Measurements from ENCODE around the gene PSMG2. TPM values are rescaled to one million over a fixed set of nuclear protein-coding genes. Genes with fewer than 3 reads are reported as not detected.
A peak's percentile ranks its signal among the peaks of the same experiment; 100 is the strongest.

PSMG2 gene
- polyA plus RNA-seq (2013, experiment 1 of 2; ENCODE audit: insufficient read length) = 59.8 TPM
- polyA plus RNA-seq (2013, experiment 2 of 2; ENCODE audit: insufficient read length) = 61.2 TPM

DNA sequence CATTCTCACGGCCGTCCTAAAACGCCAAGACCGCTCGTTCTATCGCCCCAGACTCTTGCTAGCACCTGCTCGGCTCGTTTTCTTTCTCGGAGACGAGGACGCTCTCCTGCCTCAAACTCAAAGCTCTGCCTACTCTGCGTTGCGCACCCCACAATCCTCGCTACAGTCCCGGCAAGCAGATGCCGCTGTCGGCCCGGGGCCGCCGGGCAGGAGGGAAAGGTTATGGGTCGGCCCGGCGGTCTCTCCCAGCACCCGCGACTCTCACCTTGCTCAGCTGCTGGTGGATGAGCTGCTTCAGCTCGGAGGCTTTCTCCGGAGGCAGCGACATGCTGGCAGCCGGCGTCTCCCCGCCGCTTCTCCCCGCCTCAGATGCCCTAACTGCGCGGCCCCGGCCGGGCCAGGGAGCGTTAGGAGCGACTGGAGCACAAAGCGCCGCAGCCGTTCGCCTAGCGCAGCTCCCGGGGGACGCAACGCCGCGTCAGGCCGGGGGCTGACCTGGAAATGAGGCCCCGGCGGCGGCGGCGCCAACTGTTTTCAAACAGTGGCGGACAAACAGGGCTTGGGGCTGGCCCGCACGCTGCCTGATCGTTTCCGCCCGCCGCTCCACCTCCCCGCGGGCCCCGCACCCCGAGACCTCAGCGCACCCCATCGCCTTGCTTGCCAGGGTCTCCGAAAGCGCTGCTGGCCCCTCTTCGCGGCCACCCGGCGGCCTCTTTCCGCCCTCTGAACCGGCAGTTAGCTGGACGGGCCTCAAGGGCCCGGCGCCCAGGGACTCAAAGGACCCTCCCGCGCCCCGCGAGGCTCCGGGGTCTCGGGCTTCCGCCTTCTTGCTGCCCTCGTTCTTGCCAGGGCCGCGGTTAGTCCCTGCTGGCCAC, at the start of gene PSMG2, which contains the start of gene CEP76:
Gene PSMG2 (plus strand): TSS at position 822 of the 875 bp plus-strand sequence. CDS start 66 bp downstream, outside the sequence.
Gene CEP76 (minus strand): TSS at position 503 of the 875 bp plus-strand sequence. CDS start 175 bp downstream, at position 328.
- DNase-seq = peak; percentile 89

DNA sequence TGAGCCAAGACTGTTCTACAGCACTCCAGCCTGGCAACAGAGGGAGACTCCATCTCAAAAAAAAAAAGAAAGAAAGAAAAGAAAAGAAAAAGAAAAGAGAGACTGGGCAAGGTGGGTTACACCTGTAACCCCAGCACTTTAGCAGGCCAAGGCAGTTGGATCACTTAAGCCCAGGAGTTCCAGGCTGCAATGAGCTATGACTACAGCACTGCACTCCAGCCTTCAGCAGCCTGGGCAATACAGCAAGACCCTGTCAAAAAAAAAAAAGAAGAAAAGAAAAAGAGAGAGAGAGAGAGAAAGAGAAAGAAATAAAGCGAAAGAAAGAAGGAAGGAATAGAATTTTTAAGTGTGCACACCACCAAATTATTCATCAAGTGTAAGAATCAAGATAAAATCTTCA, 47.9 kb upstream of the PSMG2 start:
- DNase-seq = no peak

GRCh38 chr18:12656605-12656937, 46.3 kb upstream of the PSMG2 start:
- DNase-seq = peak; percentile 22

GRCh38 chr18:12656938-12657683, 45.7 kb upstream of the PSMG2 start:
- DNase-seq = peak; percentile 42

- peak; percentile 76 for DNase-seq
Observed at GRCh38 chr18:12657684-12658425, 45.0 kb upstream of the PSMG2 start, which contains the start of gene SPIRE1. Gene SPIRE1 (minus strand): TSS chr18:12658107. CDS start chr18:12657866, 241 bp downstream.

GRCh38 chr18:12658426-12659138, 44.3 kb upstream of the PSMG2 start:
- DNase-seq = peak; percentile 18

- peak; percentile 68 for DNase-seq
Observed at GRCh38 chr18:12659904-12660605, 42.8 kb upstream of the PSMG2 start.

DNA sequence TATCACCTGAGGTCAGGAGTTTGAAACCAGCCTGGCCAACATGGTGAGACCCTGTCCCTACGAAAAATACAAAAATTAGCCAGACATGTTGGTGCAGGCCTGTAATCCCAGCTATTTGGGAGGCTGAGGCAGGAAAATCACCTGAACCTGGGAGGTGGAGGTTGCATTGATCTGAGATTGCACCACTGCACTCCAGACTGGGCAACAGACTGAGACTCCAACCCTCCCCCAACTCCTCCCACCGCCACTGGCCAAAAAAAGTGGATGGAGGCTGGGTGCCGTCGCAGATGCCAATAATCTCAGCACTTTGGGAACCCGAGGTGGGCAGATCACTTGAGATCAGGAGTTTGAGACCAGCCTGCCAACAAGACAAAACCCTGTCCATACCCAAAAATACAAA, 34.8 kb upstream of the PSMG2 start:
- DNase-seq = no peak

GRCh38 chr18:12679183-12679786, 23.6 kb upstream of the PSMG2 start:
- peak; percentile 75 for DNase-seq

DNA sequence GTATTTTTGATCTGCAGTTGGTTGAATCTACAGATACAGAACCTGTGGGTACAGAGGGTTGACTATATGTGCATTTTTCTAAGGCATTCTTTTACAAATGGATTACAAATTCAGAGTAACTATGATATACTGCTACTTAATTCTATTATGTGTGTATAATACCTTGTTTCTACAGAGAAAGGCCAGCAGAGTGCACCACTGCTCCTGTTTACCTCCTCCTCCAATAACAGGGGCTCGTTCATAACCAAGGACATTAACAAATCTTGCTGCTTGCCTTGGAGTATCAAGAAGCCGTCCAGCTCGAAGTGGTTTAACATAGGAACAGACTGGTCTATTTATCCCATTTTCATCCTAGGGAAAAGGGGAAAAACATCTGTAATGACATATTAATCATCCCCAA, 16.7 kb upstream of the PSMG2 start:
- peak; percentile 23 for DNase-seq

DNA sequence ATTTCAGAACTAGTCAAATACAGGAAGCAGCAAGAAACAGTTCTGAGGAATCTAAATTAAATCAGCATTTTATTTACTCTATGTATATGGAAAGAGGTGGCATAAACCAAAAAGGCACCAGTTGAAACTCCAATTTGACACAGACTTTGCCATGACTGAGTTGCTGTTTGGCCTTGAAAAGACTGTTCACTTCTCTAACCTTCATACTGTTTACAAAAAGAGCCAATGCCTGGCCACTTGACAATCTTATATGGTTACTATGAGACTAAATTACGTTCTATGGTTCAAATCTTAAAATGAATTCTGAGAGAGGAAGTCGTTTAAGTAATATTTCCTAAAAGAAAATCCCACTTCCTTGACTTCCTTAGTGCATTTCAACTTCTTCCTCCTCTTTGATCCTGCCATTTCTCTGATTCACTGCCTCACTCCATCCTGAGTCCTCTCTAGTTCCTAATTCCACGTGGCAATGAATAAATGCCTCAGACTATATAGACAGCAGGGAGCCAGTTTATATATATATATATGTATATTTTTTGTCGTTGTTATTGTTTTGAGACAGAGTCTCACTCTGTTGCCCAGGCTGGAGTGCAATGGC, 13.5 kb upstream of the PSMG2 start:
- DNase-seq = no peak

DNA sequence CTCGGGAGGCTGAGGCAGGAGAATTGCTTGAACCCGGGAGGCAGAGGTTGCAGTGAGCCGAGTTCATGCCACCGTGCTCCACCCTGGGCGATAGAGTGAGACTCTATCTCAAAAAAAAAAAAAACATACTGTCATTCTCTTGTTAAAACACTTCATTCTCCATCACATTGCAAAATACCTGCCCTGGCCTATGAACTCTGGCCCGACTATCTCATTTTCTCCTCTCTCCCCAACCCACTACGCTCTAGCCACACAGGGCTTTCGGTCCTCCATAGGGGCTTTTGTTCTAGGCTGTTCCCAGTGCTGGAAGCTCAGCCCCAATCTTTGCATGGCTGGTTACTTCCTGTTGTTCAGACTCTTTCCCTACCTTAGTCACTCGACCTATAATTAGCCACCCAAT, 10.6 kb upstream of the PSMG2 start:
- no peak for DNase-seq

- no peak for DNase-seq
Observed at GRCh38 chr18:12694032-12694431, 8.8 kb upstream of the PSMG2 start.

GRCh38 chr18:12699747-12700146, 3.1 kb upstream of the PSMG2 start:
- no peak for DNase-seq

DNA sequence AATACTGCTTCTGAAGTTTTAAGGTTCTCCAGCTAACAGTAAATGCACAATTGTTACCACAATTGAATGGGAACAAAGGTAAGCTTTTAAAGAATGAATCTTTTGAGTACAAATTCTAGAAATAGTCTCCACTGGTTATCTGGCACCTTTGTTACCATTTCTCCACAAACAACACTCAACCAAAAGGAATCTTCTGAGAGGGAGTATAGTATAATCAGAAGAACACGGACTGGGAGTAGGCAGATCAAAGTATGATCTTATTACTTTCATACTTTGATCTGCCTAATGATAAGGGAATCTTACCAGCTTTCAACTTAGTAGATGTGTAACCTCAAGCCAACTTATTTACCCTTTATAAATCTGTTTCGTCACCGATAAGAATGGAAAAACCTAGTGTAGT, 1.7 kb upstream of the PSMG2 start:
- DNase-seq = no peak

DNA sequence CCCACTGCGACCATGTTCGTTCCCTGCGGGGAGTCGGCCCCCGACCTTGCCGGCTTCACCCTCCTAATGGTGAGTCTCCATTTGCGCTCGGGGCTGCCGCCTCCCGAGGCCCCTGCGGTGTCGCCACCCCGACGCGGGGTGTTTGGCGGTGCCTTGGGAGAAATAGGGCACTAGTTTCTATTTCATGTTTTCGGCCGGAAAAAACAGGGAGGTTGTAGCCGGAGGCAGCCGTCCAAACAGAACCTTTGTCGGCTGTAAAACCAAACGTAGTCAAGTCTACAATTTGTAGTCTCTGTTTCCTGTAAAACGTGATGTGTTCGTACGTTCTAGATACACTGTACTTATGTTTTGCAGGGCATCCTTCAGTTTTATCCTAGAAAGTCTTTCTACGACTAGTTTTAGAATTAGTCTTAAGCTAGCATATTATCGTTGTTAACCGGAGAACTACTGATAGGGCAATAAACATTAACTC, 290 bp downstream of the PSMG2 start:
- DNase-seq = no peak

- peak; percentile 42 for DNase-seq
Observed at GRCh38 chr18:12703664-12704063, 822 bp downstream of the PSMG2 start.

- no peak for DNase-seq
Observed at GRCh38 chr18:12711446-12711845, 8.6 kb downstream of the PSMG2 start.

DNA sequence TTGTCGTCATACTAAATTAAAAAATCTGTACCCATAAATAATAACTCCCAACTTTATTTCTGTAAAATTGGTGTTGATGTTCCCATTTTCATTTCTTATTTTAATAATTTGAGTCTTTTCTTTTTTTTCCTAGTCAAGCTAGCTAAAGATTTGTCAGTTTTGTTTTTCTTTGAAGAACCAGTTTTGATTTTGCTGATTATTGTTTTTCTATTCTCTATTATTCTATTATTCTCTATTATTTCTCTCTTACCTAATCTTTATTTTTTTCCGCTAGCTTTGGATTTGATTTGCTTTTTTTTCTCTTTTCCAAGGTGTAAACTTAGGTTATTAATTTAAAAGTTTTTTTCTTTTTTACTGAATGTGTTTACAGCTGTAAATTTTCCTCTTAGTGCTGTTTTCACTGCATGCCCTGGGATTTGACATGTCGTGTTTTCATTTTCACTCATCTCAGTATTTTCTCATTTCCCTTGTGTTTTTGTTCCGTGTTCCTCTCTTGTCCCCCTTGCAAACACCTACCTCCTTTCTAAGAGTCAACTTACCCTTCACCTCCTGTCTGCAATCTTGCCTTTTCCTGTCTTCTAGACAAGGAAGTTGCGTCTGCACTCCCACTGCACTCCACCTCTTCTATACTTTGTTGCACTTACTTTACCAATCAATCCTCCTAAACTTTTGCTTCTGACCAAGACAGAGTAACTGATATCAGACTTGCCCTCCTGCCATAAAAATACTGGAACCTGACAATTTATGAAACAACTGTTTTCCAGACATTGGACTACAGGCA, 18.8 kb downstream of the PSMG2 start:
- DNase-seq = no peak
